NCI-H1092 treated with DMSO at 0.1 percent for 48 hours (cell line): Measurements from ENCODE around the gene GMEB1.
"Not testable (repeated sequence)": the region's sequence is repeated elsewhere in the genome, so short reads cannot be mapped to it uniquely, and the experiment has no call there.

Experiments
- DNase-seq: peaks from one replicate; lab custom pipeline; 2025; lab: John Stamatoyannopoulos, UW

Gene GMEB1

GRCh38 chr1:28672971-28673370, 4.4 kb downstream of the GMEB1 start:
- not testable (repeated sequence) for DNase-seq

GRCh38 chr1:28675924-28676257, 7.3 kb downstream of the GMEB1 start:
- DNase-seq, result no peak

- no peak for DNase-seq
Observed at GRCh38 chr1:28680151-28680550, 11.6 kb downstream of the GMEB1 start.

- no peak for DNase-seq
Observed at GRCh38 chr1:28682840-28683239, 14.3 kb downstream of the GMEB1 start.

GRCh38 chr1:28684937-28685336, 16.4 kb downstream of the GMEB1 start:
- DNase-seq, result no peak

- not testable (repeated sequence) for DNase-seq
Observed at GRCh38 chr1:28691627-28692026, 23.0 kb downstream of the GMEB1 start.

- DNase-seq, result no peak
Observed at GRCh38 chr1:28703629-28704028, 35.0 kb downstream of the GMEB1 start.

- DNase-seq, result no peak
Observed at GRCh38 chr1:28716336-28716735, 47.8 kb downstream of the GMEB1 start.

- DNase-seq, result no peak
Observed at GRCh38 chr1:28718166-28718565, 49.6 kb downstream of the GMEB1 start.

GRCh38 chr1:28718586-28719331, 50.2 kb downstream of the GMEB1 start:
- DNase-seq, result no peak

- DNase-seq, result no peak
Observed at GRCh38 chr1:28719332-28719619, 50.7 kb downstream of the GMEB1 start.

- no peak for DNase-seq
Observed at GRCh38 chr1:28720376-28720775, 51.8 kb downstream of the GMEB1 start.

- not testable (repeated sequence) for DNase-seq
Observed at GRCh38 chr1:28721927-28722326, 53.3 kb downstream of the GMEB1 start.

- DNase-seq, result not testable (repeated sequence)
Observed at GRCh38 chr1:28725365-28725764, 56.8 kb downstream of the GMEB1 start.

- DNase-seq, result no peak
Observed at GRCh38 chr1:28735961-28736449, 67.4 kb downstream of the GMEB1 start.

- DNase-seq, result peak; percentile 98
Observed at GRCh38 chr1:28736450-28737306, 68.1 kb downstream of the GMEB1 start, which contains the start of gene YTHDF2. Gene YTHDF2 (plus strand): TSS chr1:28736940. CDS start chr1:28737121, 181 bp downstream.

- peak; percentile 77 for DNase-seq
Observed at GRCh38 chr1:28737307-28738132, 68.9 kb downstream of the GMEB1 start.

- no peak for DNase-seq
Observed at GRCh38 chr1:28740118-28740517, 71.5 kb downstream of the GMEB1 start.

GRCh38 chr1:28744184-28744583, 75.6 kb downstream of the GMEB1 start:
- DNase-seq, result no peak

- no peak for DNase-seq
Observed at GRCh38 chr1:28745653-28746173, 77.1 kb downstream of the GMEB1 start.

- DNase-seq, result no peak
Observed at GRCh38 chr1:28750330-28750729, 81.7 kb downstream of the GMEB1 start.

GRCh38 chr1:28750771-28751294, 82.2 kb downstream of the GMEB1 start:
- DNase-seq, result not testable (repeated sequence)
